Right lobe of liver (tissue), 4 donors: Measurements from ENCODE around the gene IL22RA1.

ENCODE experiments used
- POLR2A ChIP-seq: fragments of 450-650 bp; IDR thresholded peaks from one replicate; pipeline ENCODE4 v1.6.1; 2017; ENCODE audit warnings: antibody characterized with exemption, mild to moderate bottlenecking
- TF ChIP-seq, protein P1 (sequence below), 4 donors: fragments of 200-600 bp in 3 of 4; fragments of 450-650 bp in 1 of 4; IDR thresholded peaks; one replicate each; pipeline versions ENCODE4 v1.5.1 to v1.8.0; 2016 to 2022; ENCODE audit warnings: antibody characterized with exemption in 4 of 4, mild to moderate bottlenecking in 2 of 4
- donor health status: DM: no; HTN: no; CAD: no.
- donor health status: DM: no; HTN: no; CAD: no.
- donor health status: DM: no; HTN: yes; CAD: no.

DNA sequence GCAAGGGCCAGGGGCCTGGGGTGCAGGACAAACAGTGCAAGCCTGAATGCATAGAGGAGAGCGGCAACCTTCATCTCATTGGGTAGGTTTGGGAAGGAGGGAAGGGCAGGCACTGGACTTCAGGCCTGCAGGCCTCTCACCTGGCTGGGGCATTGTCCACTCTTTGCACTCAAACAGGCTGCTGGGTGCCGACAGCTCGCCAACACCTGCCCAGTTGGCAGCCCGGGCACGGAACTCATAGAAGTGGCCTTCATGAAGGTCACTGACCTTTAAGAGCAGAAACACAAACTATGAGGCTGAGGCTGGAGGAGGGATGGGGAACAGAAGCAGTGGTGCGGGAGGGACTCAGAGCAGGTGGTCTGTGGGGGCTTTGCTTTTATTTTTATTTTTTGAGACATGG, 61.8 kb downstream of the IL22RA1 start:
- TF ChIP-seq, protein P1, sequence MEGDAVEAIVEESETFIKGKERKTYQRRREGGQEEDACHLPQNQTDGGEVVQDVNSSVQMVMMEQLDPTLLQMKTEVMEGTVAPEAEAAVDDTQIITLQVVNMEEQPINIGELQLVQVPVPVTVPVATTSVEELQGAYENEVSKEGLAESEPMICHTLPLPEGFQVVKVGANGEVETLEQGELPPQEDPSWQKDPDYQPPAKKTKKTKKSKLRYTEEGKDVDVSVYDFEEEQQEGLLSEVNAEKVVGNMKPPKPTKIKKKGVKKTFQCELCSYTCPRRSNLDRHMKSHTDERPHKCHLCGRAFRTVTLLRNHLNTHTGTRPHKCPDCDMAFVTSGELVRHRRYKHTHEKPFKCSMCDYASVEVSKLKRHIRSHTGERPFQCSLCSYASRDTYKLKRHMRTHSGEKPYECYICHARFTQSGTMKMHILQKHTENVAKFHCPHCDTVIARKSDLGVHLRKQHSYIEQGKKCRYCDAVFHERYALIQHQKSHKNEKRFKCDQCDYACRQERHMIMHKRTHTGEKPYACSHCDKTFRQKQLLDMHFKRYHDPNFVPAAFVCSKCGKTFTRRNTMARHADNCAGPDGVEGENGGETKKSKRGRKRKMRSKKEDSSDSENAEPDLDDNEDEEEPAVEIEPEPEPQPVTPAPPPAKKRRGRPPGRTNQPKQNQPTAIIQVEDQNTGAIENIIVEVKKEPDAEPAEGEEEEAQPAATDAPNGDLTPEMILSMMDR (IDR thresholded peaks at IDR 0.05), result no peak
- TF ChIP-seq POLR2A, result no peak
